ENCODE measurements around the gene PDZRN4.
"Not testable (repeated sequence)": the region's sequence is repeated elsewhere in the genome, so short reads cannot be mapped to it uniquely, and the experiment has no call there.

PDZRN4 gene

GRCh38 chr12:41188058-41188840, at the start of gene PDZRN4:
Gene PDZRN4 (plus strand): TSS chr12:41188320.
- Mint-ChIP-seq H3K27me3 (peaks cover 48% of the 10 kb centered on the region), H3K36me3 (ENCODE audit: low read depth) (no peaks in the 10 kb centered on the region), H3K4me1 (ENCODE audit: low read depth) (peaks cover 11% of the 10 kb centered on the region), H3K9me3 (no peaks in the 10 kb centered on the region), H3K4me3 (no peak within 1 kb of the TSS), H3K27ac (no peak within 1 kb of the TSS)

- Mint-ChIP-seq H3K27me3 (no peaks in the 10 kb centered on the region), H3K27ac (no peak overlapping the region), H3K4me1 (ENCODE audit: low read depth) (no peaks in the 10 kb centered on the region), H3K9me3 (no peaks in the 10 kb centered on the region), H3K36me3 (ENCODE audit: low read depth) (no peaks in the 10 kb centered on the region), H3K4me3 (no peak overlapping the region)
Measured at GRCh38 chr12:41140117-41140516, 48.0 kb upstream of the PDZRN4 start.

GRCh38 chr12:41141104-41141503, 47.0 kb upstream of the PDZRN4 start:
- no peak overlapping the region for H3K4me3 Mint-ChIP-seq
- H3K9me3 Mint-ChIP-seq, result no peaks in the 10 kb centered on the region
- no peak overlapping the region for H3K27ac Mint-ChIP-seq
- no peaks in the 10 kb centered on the region for H3K36me3 Mint-ChIP-seq (ENCODE audit: low read depth)
- no peaks in the 10 kb centered on the region for H3K27me3 Mint-ChIP-seq
- no peaks in the 10 kb centered on the region for H3K4me1 Mint-ChIP-seq (ENCODE audit: low read depth)

- H3K27me3 Mint-ChIP-seq, result no peaks in the 10 kb centered on the region
- H3K4me3 Mint-ChIP-seq, result no peak overlapping the region
- no peak overlapping the region for H3K27ac Mint-ChIP-seq
- H3K36me3 Mint-ChIP-seq (ENCODE audit: low read depth), result no peaks in the 10 kb centered on the region
- H3K9me3 Mint-ChIP-seq, result no peaks in the 10 kb centered on the region
- no peaks in the 10 kb centered on the region for H3K4me1 Mint-ChIP-seq (ENCODE audit: low read depth)
Measured at GRCh38 chr12:41142376-41142775, 45.7 kb upstream of the PDZRN4 start.

GRCh38 chr12:41151793-41152192, 36.3 kb upstream of the PDZRN4 start:
- H3K36me3 Mint-ChIP-seq (ENCODE audit: low read depth), result no peaks in the 10 kb centered on the region
- H3K27ac Mint-ChIP-seq, result no peak overlapping the region
- H3K9me3 Mint-ChIP-seq, result peaks cover 7% of the 10 kb centered on the region
- H3K4me1 Mint-ChIP-seq (ENCODE audit: low read depth), result no peaks in the 10 kb centered on the region
- no peak overlapping the region for H3K4me3 Mint-ChIP-seq
- no peaks in the 10 kb centered on the region for H3K27me3 Mint-ChIP-seq

GRCh38 chr12:41162461-41162860, 25.7 kb upstream of the PDZRN4 start:
- H3K9me3 Mint-ChIP-seq, result no peaks in the 10 kb centered on the region
- H3K27me3 Mint-ChIP-seq, result no peaks in the 10 kb centered on the region
- H3K4me3 Mint-ChIP-seq, result no peak overlapping the region
- H3K4me1 Mint-ChIP-seq (ENCODE audit: low read depth), result no peaks in the 10 kb centered on the region
- no peak overlapping the region for H3K27ac Mint-ChIP-seq
- no peaks in the 10 kb centered on the region for H3K36me3 Mint-ChIP-seq (ENCODE audit: low read depth)

GRCh38 chr12:41167701-41168100, 20.4 kb upstream of the PDZRN4 start:
- Mint-ChIP-seq H3K36me3 (ENCODE audit: low read depth) (no peaks in the 10 kb centered on the region), H3K9me3 (peaks cover 3% of the 10 kb centered on the region), H3K4me1 (ENCODE audit: low read depth) (no peaks in the 10 kb centered on the region)

GRCh38 chr12:41174602-41175001, 13.5 kb upstream of the PDZRN4 start:
- Mint-ChIP-seq H3K4me1 (ENCODE audit: low read depth) (no peaks in the 10 kb centered on the region), H3K9me3 (no peaks in the 10 kb centered on the region), H3K27me3 (peaks cover 3% of the 10 kb centered on the region), H3K27ac (no peak overlapping the region), H3K36me3 (ENCODE audit: low read depth) (no peaks in the 10 kb centered on the region), H3K4me3 (no peak overlapping the region)

More at GRCh38 chr12:41167701-41168100, 20.4 kb upstream of the PDZRN4 start:
- no peak overlapping the region for H3K27ac Mint-ChIP-seq
- no peak overlapping the region for H3K4me3 Mint-ChIP-seq
- no peaks in the 10 kb centered on the region for H3K27me3 Mint-ChIP-seq

GRCh38 chr12:41179507-41179906, 8.6 kb upstream of the PDZRN4 start:
- H3K36me3 Mint-ChIP-seq (ENCODE audit: low read depth); H3K4me3 Mint-ChIP-seq; H3K4me1 Mint-ChIP-seq (ENCODE audit: low read depth); H3K27ac Mint-ChIP-seq; H3K9me3 Mint-ChIP-seq; H3K27me3 Mint-ChIP-seq: not testable (repeated sequence)

GRCh38 chr12:41184864-41185263, 3.3 kb upstream of the PDZRN4 start:
- H3K27ac Mint-ChIP-seq, result no peak overlapping the region
- H3K9me3 Mint-ChIP-seq, result no peaks in the 10 kb centered on the region
- peaks cover 11% of the 10 kb centered on the region for H3K4me1 Mint-ChIP-seq (ENCODE audit: low read depth)
- H3K4me3 Mint-ChIP-seq, result no peak overlapping the region
- H3K36me3 Mint-ChIP-seq (ENCODE audit: low read depth), result no peaks in the 10 kb centered on the region
- peaks cover 37% of the 10 kb centered on the region for H3K27me3 Mint-ChIP-seq

GRCh38 chr12:41186026-41186425, 2.1 kb upstream of the PDZRN4 start:
- H3K27me3 Mint-ChIP-seq, result peaks cover 45% of the 10 kb centered on the region
- H3K27ac Mint-ChIP-seq, result no peak overlapping the region
- no peak overlapping the region for H3K4me3 Mint-ChIP-seq
- H3K9me3 Mint-ChIP-seq, result no peaks in the 10 kb centered on the region
- H3K36me3 Mint-ChIP-seq (ENCODE audit: low read depth), result no peaks in the 10 kb centered on the region
- H3K4me1 Mint-ChIP-seq (ENCODE audit: low read depth), result peaks cover 11% of the 10 kb centered on the region

- H3K9me3 Mint-ChIP-seq, result no peaks in the 10 kb centered on the region
Measured at GRCh38 chr12:41188841-41189394, 798 bp downstream of the PDZRN4 start.

GRCh38 chr12:41189395-41190251, 1.5 kb downstream of the PDZRN4 start:
- no peak overlapping the region for H3K27ac Mint-ChIP-seq
- peaks cover 43% of the 10 kb centered on the region for H3K27me3 Mint-ChIP-seq
- H3K36me3 Mint-ChIP-seq (ENCODE audit: low read depth), result no peaks in the 10 kb centered on the region
- H3K9me3 Mint-ChIP-seq, result no peaks in the 10 kb centered on the region
- peaks cover 11% of the 10 kb centered on the region for H3K4me1 Mint-ChIP-seq (ENCODE audit: low read depth)
- no peak overlapping the region for H3K4me3 Mint-ChIP-seq

More at GRCh38 chr12:41188841-41189394, 798 bp downstream of the PDZRN4 start:
- H3K36me3 Mint-ChIP-seq (ENCODE audit: low read depth), result no peaks in the 10 kb centered on the region
- peaks cover 47% of the 10 kb centered on the region for H3K27me3 Mint-ChIP-seq
- no peak overlapping the region for H3K27ac Mint-ChIP-seq
- H3K4me1 Mint-ChIP-seq (ENCODE audit: low read depth), result peaks cover 11% of the 10 kb centered on the region
- H3K4me3 Mint-ChIP-seq, result no peak overlapping the region

- H3K4me1 Mint-ChIP-seq (ENCODE audit: low read depth), result peaks cover 11% of the 10 kb centered on the region
- H3K9me3 Mint-ChIP-seq, result no peaks in the 10 kb centered on the region
Measured at GRCh38 chr12:41190338-41190737, 2.2 kb downstream of the PDZRN4 start.

GRCh38 chr12:41191549-41191948, 3.4 kb downstream of the PDZRN4 start:
- Mint-ChIP-seq H3K27me3 (peaks cover 38% of the 10 kb centered on the region), H3K4me1 (ENCODE audit: low read depth) (peaks cover 11% of the 10 kb centered on the region)
- H3K9me3 Mint-ChIP-seq; H3K4me3 Mint-ChIP-seq; H3K36me3 Mint-ChIP-seq (ENCODE audit: low read depth); H3K27ac Mint-ChIP-seq: not testable (repeated sequence)

More at GRCh38 chr12:41190338-41190737, 2.2 kb downstream of the PDZRN4 start:
- Mint-ChIP-seq H3K27ac (no peak overlapping the region), H3K36me3 (ENCODE audit: low read depth) (no peaks in the 10 kb centered on the region), H3K27me3 (peaks cover 43% of the 10 kb centered on the region), H3K4me3 (no peak overlapping the region)

Measured in stimulated activated naive CD8-positive, alpha-beta T cell treated with anti-CD3 and anti-CD28 coated beads, Interleukin-15, Interleukin-2, amounts not matched to agents 100 ng/mL and 50 ng/mL, for 24 hours (primary cell).